BLaER1 (cell line): ENCODE data around the gene RTL10.

Source experiments
- H3K27ac ChIP-seq: shearing (Covaris generic); formaldehyde crosslinking; 2 replicates; pipeline ENCODE4 v1.8.1; 2022
- H3K27me3 ChIP-seq: shearing (Covaris generic); formaldehyde crosslinking; 2 replicates; pipeline ENCODE4 v1.8.1; 2022
- H3K36me3 ChIP-seq: shearing (Covaris generic); formaldehyde crosslinking; 2 replicates; pipeline ENCODE4 v1.8.1; 2022
- H3K4me1 ChIP-seq: shearing (Covaris generic); formaldehyde crosslinking; 2 replicates; pipeline ENCODE4 v1.8.1; 2022
- H3K4me2 ChIP-seq: shearing (Covaris generic); formaldehyde crosslinking; 2 replicates; pipeline ENCODE4 v1.8.1; 2022
- H3K4me3 ChIP-seq: shearing (Covaris generic); formaldehyde crosslinking; 2 replicates; pipeline ENCODE4 v1.8.1; 2022
- H3K9ac ChIP-seq: shearing (Covaris generic); formaldehyde crosslinking; 2 replicates; pipeline ENCODE4 v1.8.1; 2022
- H3K9me3 ChIP-seq: shearing (Covaris generic); formaldehyde crosslinking; 2 replicates; pipeline ENCODE4 v1.8.1; 2022
- H4K20me1 ChIP-seq: shearing (Covaris generic); formaldehyde crosslinking; 2 replicates; pipeline ENCODE4 v1.8.1; 2022
- Cebpa-rat ChIP-seq: shearing (Covaris generic); IDR thresholded peaks from 2 replicates; pipeline ENCODE4 v1.8.1; 2022

RTL10 gene

GRCh38 chr22:19898145-19898544 lies 43.5 kb upstream of the RTL10 start:
- no peaks in the 10 kb centered on the region for H4K20me1 ChIP-seq
- H3K36me3 ChIP-seq, result peaks cover 41% of the 10 kb centered on the region; the same call in 1 of the 2 replicates
- H3K4me1 ChIP-seq, result peaks cover 94% of the 10 kb centered on the region
- no peak overlapping the region for H3K9ac ChIP-seq
- H3K4me3 ChIP-seq, result no peak overlapping the region
- H3K27ac ChIP-seq, result 0 out of 2 replicates have a peak overlapping the region, but pooled peaks have one; percentile 60
- H3K4me2 ChIP-seq, result no peak overlapping the region
- H3K27me3 ChIP-seq, result no peaks in the 10 kb centered on the region
- no peak for TF ChIP-seq Cebpa-rat
- H3K9me3 ChIP-seq, result no peaks in the 10 kb centered on the region

- Histone ChIP-seq H3K27ac (0 out of 2 replicates have a peak overlapping the region, but pooled peaks have one; percentile 60), H3K4me1 (peaks cover 94% of the 10 kb centered on the region), H3K4me3 (no peak overlapping the region), H3K9ac (peak overlapping the region; percentile 29; the same call in 1 of the 2 replicates), H3K36me3 (peaks cover 41% of the 10 kb centered on the region; the same call in 1 of the 2 replicates), H4K20me1 (no peaks in the 10 kb centered on the region), H3K9me3 (no peaks in the 10 kb centered on the region), H3K4me2 (peak overlapping the region; percentile 62; the same call in 1 of the 2 replicates), H3K27me3 (no peaks in the 10 kb centered on the region)
- TF ChIP-seq Cebpa-rat, result no peak
Observed at GRCh38 chr22:19897726-19898125, 43.1 kb upstream of the RTL10 start.

- H3K4me1 ChIP-seq, result peaks cover 94% of the 10 kb centered on the region
Observed at GRCh38 chr22:19896665-19897355, 42.1 kb upstream of the RTL10 start.

GRCh38 chr22:19895160-19895849 lies 40.6 kb upstream of the RTL10 start:
- Histone ChIP-seq H3K9me3 (no peaks in the 10 kb centered on the region), H3K27ac (peak overlapping the region; percentile 35; the same call in 1 of the 2 replicates), H4K20me1 (no peaks in the 10 kb centered on the region), H3K36me3 (peaks cover 41% of the 10 kb centered on the region; the same call in 1 of the 2 replicates), H3K9ac (no peak overlapping the region), H3K4me2 (no peak overlapping the region; the same call in 1 of the 2 replicates), H3K27me3 (no peaks in the 10 kb centered on the region), H3K4me3 (no peak overlapping the region), H3K4me1 (peaks cover 95% of the 10 kb centered on the region)
- TF ChIP-seq Cebpa-rat, result no peak

More at GRCh38 chr22:19896665-19897355, 42.1 kb upstream of the RTL10 start:
- Histone ChIP-seq H3K9ac (peak overlapping the region; percentile 51), H3K27me3 (no peaks in the 10 kb centered on the region), H3K4me3 (no peak overlapping the region), H4K20me1 (no peaks in the 10 kb centered on the region), H3K27ac (peak overlapping the region; percentile 60), H3K4me2 (peak overlapping the region; percentile 62), H3K9me3 (no peaks in the 10 kb centered on the region), H3K36me3 (peaks cover 41% of the 10 kb centered on the region; the same call in 1 of the 2 replicates)
- TF ChIP-seq Cebpa-rat, result no peak

GRCh38 chr22:19893363-19893762 lies 38.7 kb upstream of the RTL10 start:
- no peaks in the 10 kb centered on the region for H3K27me3 ChIP-seq
- no peaks in the 10 kb centered on the region for H4K20me1 ChIP-seq
- TF ChIP-seq Cebpa-rat, result no peak
- no peaks in the 10 kb centered on the region for H3K9me3 ChIP-seq
- peak overlapping the region; percentile 95 for H3K27ac ChIP-seq
- H3K9ac ChIP-seq, result peak overlapping the region; percentile 78
- peak overlapping the region; percentile 87 for H3K4me2 ChIP-seq
- H3K4me3 ChIP-seq, result no peak overlapping the region
- H3K36me3 ChIP-seq, result peaks cover 37% of the 10 kb centered on the region; the same call in 1 of the 2 replicates
- peaks cover 94% of the 10 kb centered on the region for H3K4me1 ChIP-seq

GRCh38 chr22:19892925-19893324 lies 38.3 kb upstream of the RTL10 start:
- Histone ChIP-seq H3K4me1 (peaks cover 96% of the 10 kb centered on the region), H3K36me3 (peaks cover 34% of the 10 kb centered on the region; the same call in 1 of the 2 replicates), H4K20me1 (no peaks in the 10 kb centered on the region), H3K9me3 (no peaks in the 10 kb centered on the region), H3K4me3 (no peak overlapping the region), H3K9ac (peak overlapping the region; percentile 78), H3K27ac (peak overlapping the region; percentile 95), H3K4me2 (peak overlapping the region; percentile 87), H3K27me3 (no peaks in the 10 kb centered on the region)
- no peak for TF ChIP-seq Cebpa-rat

- Histone ChIP-seq H3K4me2 (peak overlapping the region; percentile 87), H3K36me3 (peaks cover 28% of the 10 kb centered on the region; the same call in 1 of the 2 replicates), H3K4me1 (peaks cover 96% of the 10 kb centered on the region), H3K4me3 (peak overlapping the region; percentile 32), H4K20me1 (no peaks in the 10 kb centered on the region), H3K9me3 (no peaks in the 10 kb centered on the region), H3K27me3 (no peaks in the 10 kb centered on the region), H3K27ac (peak overlapping the region; percentile 95), H3K9ac (peak overlapping the region; percentile 78)
- no peak for TF ChIP-seq Cebpa-rat
Observed at GRCh38 chr22:19892257-19892879, 37.7 kb upstream of the RTL10 start.

GRCh38 chr22:19891317-19892256 lies 36.9 kb upstream of the RTL10 start:
- no peaks in the 10 kb centered on the region for H3K27me3 ChIP-seq
- peak overlapping the region; percentile 32 for H3K4me3 ChIP-seq
- H4K20me1 ChIP-seq, result no peaks in the 10 kb centered on the region
- peaks cover 96% of the 10 kb centered on the region for H3K4me1 ChIP-seq
- H3K36me3 ChIP-seq, result peaks cover 24% of the 10 kb centered on the region; the same call in 1 of the 2 replicates
- peak overlapping the region; percentile 78 for H3K9ac ChIP-seq
- H3K4me2 ChIP-seq, result peak overlapping the region; percentile 87
- H3K9me3 ChIP-seq, result no peaks in the 10 kb centered on the region
- H3K27ac ChIP-seq, result peak overlapping the region; percentile 95
- TF ChIP-seq Cebpa-rat, result no peak
